GM19395 (cell line): ENCODE measurements around the gene RANBP3.

Source experiments
- ATAC-seq: cut with Tn5 transposase; IDR thresholded peaks from one replicate; pipeline ENCODE4 v1.9.1; 2021; ENCODE audit warnings: mild to moderate bottlenecking, moderate library complexity; ENCODE audit not compliant: unreplicated experiment

Gene RANBP3

GRCh38 chr19:5952193-5953029, 25.5 kb downstream of the RANBP3 start:
- ATAC-seq, result no peak

GRCh38 chr19:5951338-5951861, 26.5 kb downstream of the RANBP3 start:
- ATAC-seq, result no peak

- ATAC-seq, result no peak
These were observed 27.2 kb downstream of the RANBP3 start for GRCh38 chr19:5950741-5951140.

GRCh38 chr19:5949792-5950305, 28.1 kb downstream of the RANBP3 start:
- no peak for ATAC-seq

GRCh38 chr19:5948752-5949564, 29.0 kb downstream of the RANBP3 start:
- no peak for ATAC-seq

- no peak for ATAC-seq
These were observed 30.5 kb downstream of the RANBP3 start for GRCh38 chr19:5947435-5947834.

- ATAC-seq, result no peak
These were observed 34.3 kb downstream of the RANBP3 start for GRCh38 chr19:5943623-5944022.

- ATAC-seq, result no peak
These were observed 34.9 kb downstream of the RANBP3 start for GRCh38 chr19:5943045-5943444.

GRCh38 chr19:5941673-5942072, 36.3 kb downstream of the RANBP3 start:
- ATAC-seq, result no peak

GRCh38 chr19:5940260-5941208, 37.4 kb downstream of the RANBP3 start:
- ATAC-seq, result no peak

GRCh38 chr19:5937550-5937949, 40.4 kb downstream of the RANBP3 start:
- ATAC-seq, result no peak

GRCh38 chr19:5936292-5936592, 41.7 kb downstream of the RANBP3 start:
- ATAC-seq, result no peak

GRCh38 chr19:5935473-5936291, 42.3 kb downstream of the RANBP3 start:
- ATAC-seq, result no peak

GRCh38 chr19:5934774-5935472, 43.0 kb downstream of the RANBP3 start:
- no peak for ATAC-seq

- no peak for ATAC-seq
These were observed 43.9 kb downstream of the RANBP3 start for GRCh38 chr19:5934069-5934401.

GRCh38 chr19:5933391-5934068, 44.4 kb downstream of the RANBP3 start:
- ATAC-seq, result no peak

- no peak for ATAC-seq
These were observed 45.2 kb downstream of the RANBP3 start for GRCh38 chr19:5932609-5933262.

GRCh38 chr19:5932146-5932545, 45.8 kb downstream of the RANBP3 start:
- ATAC-seq, result no peak
